SK-N-SH (cell line): Measurements from ENCODE around the gene OTOA.

Experiments used
- CTCF ChIP-seq: fragments of 200-600 bp; sonication (generic); IDR thresholded peaks from 2 replicates; pipeline ENCODE4 v1.6.1; 2017; ENCODE audit warnings: antibody characterized with exemption, mild to moderate bottlenecking, moderate library complexity
- POLR2AphosphoS5 ChIP-seq: IDR thresholded peaks from 2 replicates; pipeline ENCODE4 v1.6.1; 2012; ENCODE audit warnings: low read depth, low read length
- RFX5 ChIP-seq: IDR thresholded peaks from 2 replicates; pipeline ENCODE4 v1.6.1; 2012; ENCODE audit warnings: mild to moderate bottlenecking, improper control_type of control experiment, low read length
- RXRA ChIP-seq: IDR thresholded peaks from 2 replicates; pipeline ENCODE4 v1.4.0; 2012; ENCODE audit warnings: low read depth, mild to moderate bottlenecking, borderline replicate concordance
- YY1 ChIP-seq: IDR thresholded peaks from 2 replicates; pipeline ENCODE4 v1.4.0; 2012; ENCODE audit warnings: low read depth, mild to moderate bottlenecking

GRCh38 chr16:21646091-21646490, 17.7 kb upstream of the OTOA start:
- TF ChIP-seq CTCF (no peak), POLR2AphosphoS5 (no peak), RXRA (no peak), RFX5 (no peak), YY1 (no peak)
